Stomach (tissue), 9 donors: ENCODE measurements around the gene SNX9. TPM values are rescaled to one million over a fixed set of nuclear protein-coding genes. Genes with fewer than 3 reads are reported as not detected.
A peak's percentile ranks its signal among the peaks of the same experiment; 100 is the strongest.

ENCODE experiments used
- DNase-seq, 2 donors: peaks; one replicate each; pipeline versions ENCODE4 v3.0.0 to v3.0.0-alpha.2; 2013 to 2019
- H3K27ac ChIP-seq, 5 donors: fragments of 200-600 bp in 4 of 5; sonication (generic) in 4 of 5; one replicate each; pipeline ENCODE4 v1.5.1; 2013 to 2019; ENCODE audit warnings: mild to moderate bottlenecking in 1 of 5, moderate library complexity in 1 of 5
- H3K27me3 ChIP-seq, 3 donors: fragments of 200-600 bp; sonication (generic); one replicate each; pipeline ENCODE4 v1.5.1; 2017 to 2019; ENCODE audit warnings: mixed run types in 1 of 3
- H3K36me3 ChIP-seq, 4 donors: fragments of 200-600 bp; sonication (generic); 1 replicate in 3 of 4; 2 replicates in 1 of 4; pipeline ENCODE4 v1.5.1; 2016 to 2019
- H3K4me1 ChIP-seq, 4 donors: fragments of 200-600 bp; sonication (generic); one replicate each; pipeline ENCODE4 v1.5.1; 2016 to 2019
- H3K4me3 ChIP-seq, 4 donors: fragments of 200-600 bp; sonication (generic) in 3 of 4; one replicate each; pipeline ENCODE4 v1.5.1; 2016 to 2019; ENCODE audit warnings: mild to moderate bottlenecking in 1 of 4
- H3K9me3 ChIP-seq, 4 donors: fragments of 200-600 bp; sonication (generic); one replicate each; pipeline ENCODE4 v1.5.1; 2016 to 2019
- EP300 ChIP-seq: sonication (generic); formaldehyde crosslinking; IDR thresholded peaks from one replicate; pipeline ENCODE4 v1.6.1; 2017; ENCODE audit warnings: antibody characterized with exemption
- POLR2A ChIP-seq, 4 donors: fragments of 450-650 bp; IDR thresholded peaks; one replicate each; pipeline ENCODE4 v1.6.1; 2016; ENCODE audit warnings: antibody characterized with exemption in 4 of 4, control low read depth in 2 of 4, mild to moderate bottlenecking in 1 of 4, moderate library complexity in 1 of 4
- POLR2AphosphoS5 ChIP-seq, 3 donors: sonication (generic); formaldehyde crosslinking; IDR thresholded peaks; one replicate each; pipeline ENCODE4 v1.6.1; 2016; ENCODE audit warnings: antibody characterized with exemption in 3 of 3
- WGBS, 5 donors: extraction: QIAGEN DNeasy Blood & Tissue Kit in 3 of 5; methylation state at CpG; one replicate each; pipeline versions ENCODE4 v1.1.5 to v1.1.7; 2013 to 2018; 5-methylcytosine and 5-hydroxymethylcytosine counted together
- intact Hi-C: fragments of 100-400 bp; cut with DNase I; formaldehyde crosslinking; loops from one replicate; pipeline ENCODE4 v1.15.1; 2023; ENCODE audit warnings: low total_unique reads
- polyA plus RNA-seq, 3 donors: library from polyadenylated mRNA; stranded (reverse); fragments of 200-250 nt; gene quantifications; one replicate each; pipeline ENCODE4 v1.2.3, GENCODE V29; 2013
- total RNA-seq, 5 donors: library from RNA; depleted of rRNA; stranded (reverse); fragments of >200 nt; gene quantifications; one replicate each; pipeline versions ENCODE4 v1.1.0 to v1.2.3, GENCODE V29; 2014 to 2016
- TF ChIP-seq, protein P1 (sequence below), 7 experiments: fragments of 450-650 bp in 4 of 7; fragments of 200-600 bp in 3 of 7; sonication (generic) in 3 of 7; IDR thresholded peaks; one replicate each; pipeline ENCODE4 v1.5.1; 2016 to 2019; ENCODE audit warnings: antibody characterized with exemption in 7 of 7, control low read depth in 2 of 7, mild to moderate bottlenecking in 1 of 7
- donor health status: healthy with polysubstance abuse.
- donor health status: Bipolar disorder and iron deficiency.
- donor health status: healthy.

SNX9 gene
- total and polyA plus RNA-seq, 8 donors: 21.4 to 58.7 (median 38.7) TPM

DNA sequence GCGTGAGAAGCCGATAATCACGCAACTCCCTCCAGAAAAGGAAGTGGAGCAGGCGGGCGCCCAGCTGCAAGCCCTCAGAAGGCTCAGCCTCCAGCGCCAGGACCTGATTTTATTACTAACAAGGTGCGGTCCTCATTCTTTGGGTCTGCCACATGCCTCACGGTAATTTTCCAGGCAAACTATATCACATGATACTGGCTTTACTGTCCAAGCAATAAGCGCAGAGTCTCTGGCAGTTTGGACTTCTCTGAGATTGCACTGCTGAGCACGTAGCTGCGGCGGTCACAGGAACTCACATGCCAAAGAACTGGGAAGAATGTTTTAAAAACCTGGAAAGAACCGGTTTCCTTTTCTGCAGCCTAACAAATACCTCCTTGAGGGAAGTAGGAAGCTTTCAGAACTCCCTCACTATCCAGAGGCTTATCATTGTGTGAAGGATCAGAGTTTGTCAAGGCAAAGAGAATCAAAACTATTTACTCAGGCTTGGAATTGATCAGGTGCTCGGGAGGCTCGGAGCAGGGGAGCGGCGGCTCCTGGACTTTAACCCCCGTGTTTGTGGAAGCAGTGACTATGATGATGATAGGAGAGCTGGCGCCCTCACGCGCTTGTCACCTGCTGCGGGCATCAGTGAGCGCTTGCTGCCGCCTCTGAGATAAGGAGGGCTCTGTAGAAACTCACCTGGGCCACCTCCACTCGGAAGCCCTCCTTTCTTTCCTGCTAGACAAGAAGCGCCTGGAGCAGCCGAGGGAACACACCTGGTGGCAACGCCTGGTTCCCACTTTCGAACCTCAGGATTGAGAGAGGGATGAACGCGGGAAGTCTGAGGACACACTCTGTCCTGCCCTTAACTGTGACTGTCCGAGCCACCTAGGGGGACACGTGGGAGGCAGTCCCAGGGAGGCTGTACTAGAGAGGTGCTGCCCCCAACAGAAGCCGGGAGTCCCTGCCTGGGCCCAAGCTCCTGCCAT lies 131.4 kb downstream of the SNX9 start:
- 24 to 36% (median 27%) methylated on average over 30 to 34 of the region's 34 CpGs for WGBS, 5 donors
- TF ChIP-seq, protein P1, sequence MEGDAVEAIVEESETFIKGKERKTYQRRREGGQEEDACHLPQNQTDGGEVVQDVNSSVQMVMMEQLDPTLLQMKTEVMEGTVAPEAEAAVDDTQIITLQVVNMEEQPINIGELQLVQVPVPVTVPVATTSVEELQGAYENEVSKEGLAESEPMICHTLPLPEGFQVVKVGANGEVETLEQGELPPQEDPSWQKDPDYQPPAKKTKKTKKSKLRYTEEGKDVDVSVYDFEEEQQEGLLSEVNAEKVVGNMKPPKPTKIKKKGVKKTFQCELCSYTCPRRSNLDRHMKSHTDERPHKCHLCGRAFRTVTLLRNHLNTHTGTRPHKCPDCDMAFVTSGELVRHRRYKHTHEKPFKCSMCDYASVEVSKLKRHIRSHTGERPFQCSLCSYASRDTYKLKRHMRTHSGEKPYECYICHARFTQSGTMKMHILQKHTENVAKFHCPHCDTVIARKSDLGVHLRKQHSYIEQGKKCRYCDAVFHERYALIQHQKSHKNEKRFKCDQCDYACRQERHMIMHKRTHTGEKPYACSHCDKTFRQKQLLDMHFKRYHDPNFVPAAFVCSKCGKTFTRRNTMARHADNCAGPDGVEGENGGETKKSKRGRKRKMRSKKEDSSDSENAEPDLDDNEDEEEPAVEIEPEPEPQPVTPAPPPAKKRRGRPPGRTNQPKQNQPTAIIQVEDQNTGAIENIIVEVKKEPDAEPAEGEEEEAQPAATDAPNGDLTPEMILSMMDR (IDR thresholded peaks at IDR 0.05): peak in 1 of 7 experiments; percentile 11
- peak in 1 of 3 donors; percentile 62 for TF ChIP-seq POLR2AphosphoS5 (IDR thresholded peaks at IDR 0.05)
- TF ChIP-seq POLR2A (IDR thresholded peaks at IDR 0.05): no peak
- no peak for TF ChIP-seq EP300
- H3K27ac ChIP-seq: peak overlapping the region; percentile 71 to 90 (median 83)

DNA sequence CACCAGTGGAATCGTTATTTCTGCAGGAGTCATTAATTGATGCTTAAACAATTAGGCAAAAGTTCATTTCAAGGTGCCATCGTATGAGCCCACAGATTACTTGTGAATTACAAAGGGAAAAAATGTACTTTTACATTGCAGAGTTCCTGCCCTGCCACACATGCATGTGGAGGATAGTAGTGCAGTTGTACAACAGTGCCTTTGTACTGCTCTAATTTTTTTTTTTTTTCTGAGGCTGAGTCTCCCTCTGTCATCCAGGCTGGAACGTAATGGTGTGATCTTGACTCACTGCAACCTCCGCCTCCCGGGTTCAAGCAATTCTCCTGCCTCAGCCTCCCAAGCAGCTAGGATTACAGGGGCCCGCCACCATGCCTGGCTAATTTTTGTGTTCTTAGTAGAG lies 132.6 kb downstream of the SNX9 start:
- Histone ChIP-seq H3K27me3 (no peaks in the 10 kb centered on the region), H3K9me3 (peaks cover 5 to 29% (median 22%) of the 10 kb centered on the region in 4 donors), H3K4me3 (no peak overlapping the region), H3K4me1 (peaks cover 11 to 24% (median 21%) of the 10 kb centered on the region in 4 donors), H3K27ac (no peak overlapping the region), H3K36me3 (no peaks in the 10 kb centered on the region)
- intact Hi-C loops: no loop called here
- no peak for DNase-seq
- TF ChIP-seq, protein P1 (IDR thresholded peaks at IDR 0.05): no peak
- TF ChIP-seq EP300: no peak
- no peak for TF ChIP-seq POLR2A (IDR thresholded peaks at IDR 0.05)
- no peak for TF ChIP-seq POLR2AphosphoS5 (IDR thresholded peaks at IDR 0.05)
- WGBS, 5 donors: 87 to 93% (median 92%) methylated on average over 6 of the region's 6 CpGs

More for the DNA sequence above, 131.4 kb downstream of the SNX9 start:
- Histone ChIP-seq H3K36me3 (no peaks in the 10 kb centered on the region), H3K4me3 (peak overlapping the region; percentile 17 to 30 (median 26)), H3K27me3 (no peaks in the 10 kb centered on the region), H3K9me3 (peaks cover 5 to 34% (median 21%) of the 10 kb centered on the region in 4 donors), H3K4me1 (peaks cover 11 to 24% (median 21%) of the 10 kb centered on the region in 4 donors)
- intact Hi-C loops: no loop called here
- DNase-seq: peak; percentile 87 to 94

DNA sequence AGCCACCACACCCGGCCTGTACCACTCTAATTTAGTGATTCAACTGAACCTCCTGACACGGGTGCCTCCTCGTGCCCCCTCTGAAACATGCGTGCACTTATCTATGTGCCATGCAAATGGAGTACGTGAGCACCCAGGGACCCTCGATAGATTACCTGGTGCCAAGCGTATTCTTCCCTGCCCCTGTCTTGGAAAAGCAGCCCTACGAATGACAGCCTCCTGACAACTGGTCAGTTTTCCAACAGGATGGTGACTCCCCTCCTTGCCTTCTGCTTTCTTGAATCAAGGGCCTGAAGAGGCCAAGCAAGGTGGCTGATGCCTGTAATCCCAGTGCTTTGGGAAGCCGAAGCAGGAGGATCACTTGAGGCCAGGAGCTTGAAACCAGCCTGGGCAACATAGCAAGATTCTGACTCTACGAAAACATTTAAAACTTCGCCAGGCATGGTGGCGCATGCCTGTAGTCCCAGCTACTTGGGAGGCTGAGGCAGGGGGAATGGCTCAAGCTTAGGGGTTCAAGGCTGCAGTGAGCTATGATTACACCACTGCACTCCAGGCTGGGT lies 133.2 kb downstream of the SNX9 start:
- peaks cover 11 to 24% (median 21%) of the 10 kb centered on the region in 4 donors for H3K4me1 ChIP-seq
- WGBS, 5 donors: 75 to 98% (median 93%) methylated on average over 9 to 12 of the region's 12 CpGs
- H3K9me3 ChIP-seq: peaks cover 5 to 27% (median 22%) of the 10 kb centered on the region in 4 donors
- intact Hi-C loops: no loop called here
- no peak for DNase-seq
- no peaks in the 10 kb centered on the region for H3K36me3 ChIP-seq
- H3K27ac ChIP-seq: no peak overlapping the region
- H3K4me3 ChIP-seq: no peak overlapping the region
- TF ChIP-seq EP300: no peak
- TF ChIP-seq POLR2A (IDR thresholded peaks at IDR 0.05): no peak
- TF ChIP-seq, protein P1 (IDR thresholded peaks at IDR 0.05): no peak
- TF ChIP-seq POLR2AphosphoS5 (IDR thresholded peaks at IDR 0.05): no peak
- no peaks in the 10 kb centered on the region for H3K27me3 ChIP-seq

DNA sequence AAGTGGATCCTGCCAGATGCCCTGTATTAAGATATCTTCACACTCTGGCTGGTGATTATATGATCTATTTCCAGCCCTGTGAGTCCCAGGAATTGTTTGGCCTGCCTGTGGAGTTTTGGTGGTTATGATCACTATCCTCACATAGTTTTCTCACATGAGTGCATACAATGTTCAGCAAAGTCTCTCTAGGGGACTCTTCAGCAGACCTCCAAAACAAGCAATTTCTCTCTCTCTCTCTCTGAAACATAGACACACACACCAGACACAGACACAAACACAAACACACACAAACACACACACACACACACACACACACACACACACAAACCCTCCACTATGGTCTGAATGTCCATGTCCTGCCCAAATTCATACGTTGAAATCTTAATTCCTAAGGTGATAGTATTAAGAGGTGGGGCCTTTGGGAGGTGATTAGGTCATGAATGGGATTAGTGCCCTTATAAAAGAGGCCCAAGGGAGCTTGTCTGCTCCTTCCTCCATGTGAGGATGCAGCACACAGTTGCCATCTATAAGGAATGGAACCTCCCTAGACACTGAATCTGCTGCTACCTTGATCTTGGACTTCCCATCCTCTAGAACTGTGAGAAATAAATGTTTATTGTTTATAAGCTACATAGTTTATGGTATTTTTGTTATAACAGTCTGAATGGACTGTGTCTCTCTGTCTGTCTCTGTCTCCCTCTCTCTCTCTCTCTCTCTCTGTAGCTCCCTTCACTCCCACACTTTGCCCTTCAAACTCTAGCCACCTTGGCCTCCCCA lies 136.6 kb downstream of the SNX9 start:
- DNase-seq: no peak
- no peaks in the 10 kb centered on the region for H3K36me3 ChIP-seq
- TF ChIP-seq, protein P1 (IDR thresholded peaks at IDR 0.05): no peak
- TF ChIP-seq POLR2AphosphoS5 (IDR thresholded peaks at IDR 0.05): no peak
- no peak for TF ChIP-seq EP300
- no peak for TF ChIP-seq POLR2A (IDR thresholded peaks at IDR 0.05)
- no peak overlapping the region for H3K4me3 ChIP-seq
- H3K27me3 ChIP-seq: no peaks in the 10 kb centered on the region
- 83 to 95% (median 92%) methylated on average over 1 of the region's 1 CpG for WGBS, 5 donors
- intact Hi-C loops: no loop called here
- H3K9me3 ChIP-seq: peaks cover 5 to 27% (median 22%) of the 10 kb centered on the region in 4 donors
- no peak overlapping the region for H3K27ac ChIP-seq
- H3K4me1 ChIP-seq: peaks cover 3 to 5% (median 4%) of the 10 kb centered on the region in 4 donors
